Measurements from ENCODE around the gene ABCG1.

DNA sequence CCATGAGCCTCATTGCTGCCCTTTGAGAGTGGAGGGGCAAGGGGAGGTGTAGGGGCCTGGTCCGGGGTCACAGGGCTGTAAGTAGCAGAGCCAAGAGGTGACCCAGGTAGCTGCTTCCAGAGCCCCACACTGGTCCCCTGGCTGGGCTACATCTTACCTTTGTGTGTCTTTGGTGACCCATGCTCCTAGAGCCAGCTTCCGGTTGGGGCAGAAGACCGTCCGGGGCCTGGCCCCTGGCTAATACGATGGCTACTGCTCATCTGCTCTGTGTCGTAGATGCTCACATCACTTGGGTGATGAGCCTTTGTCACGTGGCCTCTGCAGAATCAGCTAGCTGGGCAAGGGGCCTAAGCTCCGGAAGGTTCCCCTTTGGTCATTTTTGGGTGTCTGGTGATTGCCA, 20.6 kb downstream of the ABCG1 start:
- TF ChIP-seq CTCF (conservative IDR thresholded peaks at IDR 0.05 in 1 of 2, IDR thresholded peaks at IDR 0.05 in 1 of 2; ENCODE audit: low read depth in 1 of 2, low read length in 2 of 2) (no peak), EZH2 (IDR thresholded peaks at IDR 0.05; ENCODE audit: low read length, missing control alignments) (no peak)
